Right lobe of liver (tissue), 4 donors: ENCODE measurements around the gene SH3GL3.

Experiments
- POLR2A ChIP-seq: fragments of 450-650 bp; IDR thresholded peaks from one replicate; pipeline ENCODE4 v1.6.1; 2017; ENCODE audit warnings: antibody characterized with exemption, mild to moderate bottlenecking
- TF ChIP-seq, protein P1 (sequence below), 4 donors: fragments of 200-600 bp in 3 of 4; fragments of 450-650 bp in 1 of 4; IDR thresholded peaks; one replicate each; pipeline versions ENCODE4 v1.5.1 to v1.8.0; 2016 to 2022; ENCODE audit warnings: antibody characterized with exemption in 4 of 4, mild to moderate bottlenecking in 2 of 4
- donor health status: DM: no; HTN: no; CAD: no.
- donor health status: DM: no; HTN: no; CAD: no.
- donor health status: DM: no; HTN: yes; CAD: no.

DNA sequence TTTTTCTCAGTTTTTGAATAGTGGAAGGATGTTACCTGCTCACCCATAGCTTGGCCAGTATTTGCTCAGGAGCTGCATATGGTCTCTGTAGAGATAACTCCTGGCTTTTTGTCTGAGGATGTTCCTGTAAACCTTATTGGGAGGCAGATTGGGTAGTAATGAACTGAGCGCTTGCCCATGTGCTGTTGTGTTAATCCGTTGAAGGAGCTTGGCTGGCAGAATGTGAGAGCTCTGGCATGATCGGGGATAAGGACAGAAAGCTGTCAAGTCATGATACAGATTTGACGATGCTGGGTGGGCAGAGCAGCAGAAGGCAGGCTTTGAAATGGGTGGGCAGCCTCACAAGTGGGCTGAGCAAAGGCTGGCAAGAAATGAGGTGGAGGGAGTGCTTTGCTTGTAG, 27.4 kb downstream of the SH3GL3 start:
- TF ChIP-seq, protein P1, sequence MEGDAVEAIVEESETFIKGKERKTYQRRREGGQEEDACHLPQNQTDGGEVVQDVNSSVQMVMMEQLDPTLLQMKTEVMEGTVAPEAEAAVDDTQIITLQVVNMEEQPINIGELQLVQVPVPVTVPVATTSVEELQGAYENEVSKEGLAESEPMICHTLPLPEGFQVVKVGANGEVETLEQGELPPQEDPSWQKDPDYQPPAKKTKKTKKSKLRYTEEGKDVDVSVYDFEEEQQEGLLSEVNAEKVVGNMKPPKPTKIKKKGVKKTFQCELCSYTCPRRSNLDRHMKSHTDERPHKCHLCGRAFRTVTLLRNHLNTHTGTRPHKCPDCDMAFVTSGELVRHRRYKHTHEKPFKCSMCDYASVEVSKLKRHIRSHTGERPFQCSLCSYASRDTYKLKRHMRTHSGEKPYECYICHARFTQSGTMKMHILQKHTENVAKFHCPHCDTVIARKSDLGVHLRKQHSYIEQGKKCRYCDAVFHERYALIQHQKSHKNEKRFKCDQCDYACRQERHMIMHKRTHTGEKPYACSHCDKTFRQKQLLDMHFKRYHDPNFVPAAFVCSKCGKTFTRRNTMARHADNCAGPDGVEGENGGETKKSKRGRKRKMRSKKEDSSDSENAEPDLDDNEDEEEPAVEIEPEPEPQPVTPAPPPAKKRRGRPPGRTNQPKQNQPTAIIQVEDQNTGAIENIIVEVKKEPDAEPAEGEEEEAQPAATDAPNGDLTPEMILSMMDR (IDR thresholded peaks at IDR 0.05), result no peak
- TF ChIP-seq POLR2A, result no peak
